Measurements from ENCODE around the gene C1QTNF5.
A peak's percentile ranks its signal among the peaks of the same experiment; 100 is the strongest.

Gene C1QTNF5

DNA sequence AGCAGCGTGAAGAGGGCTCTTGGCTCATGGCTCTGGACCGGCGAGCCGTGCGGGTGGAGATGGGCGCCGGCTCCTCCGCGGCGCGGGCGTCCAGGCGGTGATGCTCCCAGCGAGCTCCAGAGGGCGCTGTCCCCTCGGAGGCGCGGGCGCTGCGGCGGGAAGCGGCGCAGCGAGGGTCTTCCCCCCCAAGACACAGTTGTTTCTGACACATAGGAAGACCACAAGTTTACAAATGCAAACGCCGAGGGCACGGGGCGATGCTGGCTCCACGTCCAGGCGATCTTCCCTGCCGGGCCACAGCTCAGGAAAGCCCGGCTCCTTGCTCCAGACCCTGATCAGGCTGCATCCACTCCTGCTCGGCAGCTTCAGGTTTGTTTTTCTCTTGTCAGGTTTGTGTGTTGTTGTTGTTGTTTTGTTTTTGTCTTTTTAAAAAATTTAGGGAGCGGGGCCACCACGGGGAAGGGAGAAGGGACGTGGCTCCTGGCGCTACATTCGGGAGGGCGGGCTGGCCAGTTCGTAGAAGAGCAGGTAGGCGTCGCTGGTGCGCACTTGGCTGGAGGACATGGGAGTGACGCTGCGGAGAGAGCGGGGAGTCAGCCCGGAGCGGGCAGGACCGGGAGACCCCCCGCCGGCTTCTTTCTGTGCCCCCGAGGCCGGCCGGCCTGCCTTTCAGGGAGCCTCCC is 15.8 kb upstream of the C1QTNF5 start:
- DNase-seq: peak; percentile 56

DNA sequence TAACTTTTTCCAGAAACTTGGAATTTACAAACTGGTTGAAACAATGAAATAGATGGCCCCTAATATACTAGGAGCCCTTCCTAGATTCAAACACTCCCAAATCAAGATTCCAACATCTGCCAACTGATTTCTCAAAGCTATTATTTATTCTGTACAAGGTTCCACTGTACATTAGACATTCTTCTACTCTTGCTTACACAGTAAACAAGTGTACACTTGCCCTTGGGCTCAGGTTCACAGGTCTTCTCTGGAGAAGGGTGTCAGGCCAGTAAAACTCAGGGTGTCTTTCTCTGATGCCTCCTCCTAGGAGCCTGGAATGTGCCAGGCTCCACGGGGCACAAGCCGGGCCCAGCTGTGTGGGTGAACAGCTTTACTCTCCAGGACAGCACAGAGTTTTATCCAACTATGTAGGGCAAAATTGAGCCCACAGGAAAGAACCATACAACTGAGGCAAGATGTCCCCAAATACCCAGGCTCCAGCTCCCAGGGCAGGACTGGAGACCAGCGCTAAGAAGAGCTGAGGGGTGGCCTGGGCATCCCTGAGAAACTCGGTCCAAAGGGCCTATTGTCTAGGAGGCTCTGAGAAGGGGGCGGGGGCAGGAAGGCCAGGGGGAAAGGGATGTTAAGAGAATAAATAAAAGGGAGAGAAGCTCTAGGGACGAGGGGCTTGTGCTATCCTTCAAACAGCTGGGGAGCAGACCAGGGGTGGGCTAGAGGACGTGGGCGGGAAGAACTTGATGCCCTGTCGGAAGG is 14.6 kb upstream of the C1QTNF5 start:
- DNase-seq: no peak

DNA sequence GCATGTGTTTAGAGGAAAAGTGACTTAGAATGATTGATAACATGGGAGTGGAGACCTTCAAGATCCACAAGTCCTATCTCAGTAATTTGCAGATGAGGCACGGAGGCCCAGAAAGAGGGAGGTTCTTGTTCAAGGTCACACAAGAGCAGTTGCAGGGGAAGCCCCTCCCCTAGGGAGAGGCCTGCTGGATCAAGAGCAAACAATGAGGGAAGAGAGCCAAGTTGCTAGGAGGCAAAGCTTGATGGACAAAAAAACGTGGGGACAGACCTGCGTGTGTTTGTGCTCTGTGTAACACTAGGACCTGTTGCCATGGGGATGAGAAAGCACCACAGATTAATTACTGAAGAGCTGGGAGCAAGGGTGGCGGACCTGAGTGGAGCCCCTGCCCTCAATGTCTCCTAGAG is 12.2 kb upstream of the C1QTNF5 start:
- DNase-seq: no peak

DNA sequence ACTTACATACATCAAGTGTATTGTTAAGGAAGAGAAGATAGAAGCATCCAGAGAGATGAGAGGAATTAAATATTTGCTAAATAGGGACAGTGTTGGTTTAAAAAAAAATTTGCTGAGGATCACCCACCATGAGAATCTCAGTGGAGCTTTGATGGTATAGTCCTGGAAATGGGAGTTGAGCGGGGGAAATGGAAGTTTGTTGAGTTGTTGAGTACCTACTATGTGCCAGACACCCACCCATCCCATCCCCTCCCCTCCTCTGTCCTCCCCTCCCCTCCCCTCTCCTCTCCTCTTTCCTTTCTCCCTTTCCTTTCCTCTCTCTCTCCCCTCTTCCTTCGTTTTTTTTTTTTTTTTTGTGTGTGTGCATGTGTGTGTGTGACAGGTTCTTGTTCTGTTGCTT is 10.5 kb upstream of the C1QTNF5 start:
- no peak for DNase-seq

DNA sequence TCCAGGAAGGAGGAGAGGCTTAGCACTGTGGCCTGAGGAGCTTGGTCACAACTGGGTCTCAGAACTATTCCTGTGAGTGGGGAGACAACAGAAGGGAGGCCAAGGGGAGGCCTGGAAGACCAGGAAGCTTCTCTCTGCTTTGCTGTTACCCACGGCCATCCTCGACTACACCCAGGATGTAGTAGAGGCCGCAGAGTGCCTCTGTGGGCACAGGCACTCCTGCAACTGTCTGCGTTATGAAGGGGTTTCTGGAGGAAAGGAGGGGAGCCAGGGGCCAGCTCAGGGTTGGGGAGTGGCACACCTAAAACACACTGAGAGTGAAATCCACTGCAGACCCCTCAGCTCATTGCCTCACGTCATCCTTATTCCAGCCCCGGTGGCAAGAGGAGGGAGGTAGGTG is 9.6 kb upstream of the C1QTNF5 start:
- no peak for DNase-seq

DNA sequence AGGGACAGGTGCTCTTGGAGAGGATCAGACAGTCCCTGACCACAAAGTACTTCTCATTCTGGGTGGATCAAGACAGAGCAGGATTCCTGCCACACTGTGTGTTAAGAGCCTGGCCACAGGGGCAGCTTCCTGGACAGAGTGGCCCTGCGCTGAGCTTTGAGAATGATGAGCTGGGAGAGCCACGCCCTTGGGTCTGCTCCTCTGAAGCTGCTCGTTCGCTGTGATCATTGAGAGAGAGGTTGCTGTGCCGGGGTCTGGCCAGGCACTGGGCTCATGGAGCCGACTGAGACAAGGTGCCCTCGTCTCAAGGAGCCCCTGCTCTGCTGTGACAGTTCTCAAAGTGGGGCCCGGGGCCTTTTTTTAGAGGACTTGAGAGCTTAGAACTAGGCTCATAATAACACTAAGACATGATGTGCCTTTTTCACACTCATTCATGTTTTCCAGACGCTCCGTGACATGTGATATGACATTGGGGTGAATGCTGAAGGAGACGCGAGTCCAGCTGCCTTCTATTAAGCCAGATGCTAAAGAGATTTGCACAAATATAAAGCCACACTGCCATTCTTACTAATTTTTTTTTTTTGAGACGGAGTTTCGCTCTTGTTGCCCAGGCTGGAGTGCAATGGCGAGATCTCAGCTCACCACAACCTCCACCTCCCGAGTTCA is 7.4 kb upstream of the C1QTNF5 start:
- no peak for DNase-seq

DNA sequence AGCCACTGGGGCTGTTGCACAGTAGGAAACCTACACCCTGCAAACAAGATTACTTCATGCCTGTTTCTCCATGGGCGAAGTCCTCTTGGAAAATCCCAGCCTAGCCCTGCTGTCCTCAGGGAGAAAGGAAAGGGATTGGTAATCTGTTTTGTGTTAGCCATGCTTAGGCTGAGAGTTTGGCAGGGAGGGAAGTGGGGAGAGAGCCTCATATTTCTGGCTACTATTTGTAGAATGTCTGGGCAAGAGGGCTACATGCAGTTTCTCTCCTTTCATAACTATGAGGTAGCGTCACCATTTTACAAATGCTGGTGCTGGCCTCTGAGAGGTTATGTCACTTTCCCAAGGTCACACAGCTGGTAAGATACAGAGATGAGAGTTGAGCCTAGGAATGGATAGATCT is 6.6 kb upstream of the C1QTNF5 start:
- DNase-seq: no peak

DNA sequence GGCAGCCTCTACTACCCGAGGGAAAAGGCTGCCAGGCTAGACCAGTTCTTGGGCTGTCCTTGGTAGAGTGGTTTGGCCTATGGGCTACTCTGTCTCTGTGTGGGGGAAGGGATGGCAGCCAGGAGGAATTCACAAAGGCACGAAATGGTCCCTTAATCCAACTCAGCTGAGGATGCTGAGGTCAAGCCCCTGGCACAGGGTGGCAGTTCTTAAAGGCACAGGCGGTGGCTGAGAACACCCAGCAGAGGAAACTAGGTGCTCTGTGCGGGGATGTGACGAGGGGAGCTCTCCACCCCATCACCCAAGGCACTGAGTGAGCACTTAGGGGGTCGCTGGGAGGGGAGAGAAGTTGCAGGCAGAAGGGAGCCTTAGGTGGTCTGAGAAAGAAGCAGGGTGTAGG is 5.9 kb upstream of the C1QTNF5 start, which contains the start of gene MFRP:
Gene MFRP, minus strand, starts transcription at position 101 of the 400 bp plus-strand sequence. CDS start 192 bp downstream, outside the sequence.
- DNase-seq: no peak

DNA sequence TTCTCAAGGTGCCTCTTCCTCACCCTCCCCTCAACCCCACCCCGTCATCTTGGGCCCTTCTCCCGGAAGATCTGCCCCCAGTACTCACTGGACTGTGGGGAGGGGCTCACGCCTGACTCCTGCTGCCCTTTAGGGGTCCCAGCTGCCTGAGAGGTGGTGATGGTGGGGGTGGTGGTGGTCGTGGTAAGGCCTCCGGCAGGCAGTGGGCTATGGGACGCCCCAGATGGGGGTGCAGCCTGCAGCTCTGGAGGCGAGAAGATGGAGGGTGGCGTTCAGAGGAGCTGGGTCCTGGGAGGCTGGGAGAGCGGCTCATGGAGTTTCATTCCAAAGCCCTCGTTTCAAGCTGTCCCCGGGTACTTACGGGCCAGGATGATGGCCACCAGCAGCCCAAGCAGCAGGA is 5.0 kb upstream of the C1QTNF5 start:
- no peak for DNase-seq

DNA sequence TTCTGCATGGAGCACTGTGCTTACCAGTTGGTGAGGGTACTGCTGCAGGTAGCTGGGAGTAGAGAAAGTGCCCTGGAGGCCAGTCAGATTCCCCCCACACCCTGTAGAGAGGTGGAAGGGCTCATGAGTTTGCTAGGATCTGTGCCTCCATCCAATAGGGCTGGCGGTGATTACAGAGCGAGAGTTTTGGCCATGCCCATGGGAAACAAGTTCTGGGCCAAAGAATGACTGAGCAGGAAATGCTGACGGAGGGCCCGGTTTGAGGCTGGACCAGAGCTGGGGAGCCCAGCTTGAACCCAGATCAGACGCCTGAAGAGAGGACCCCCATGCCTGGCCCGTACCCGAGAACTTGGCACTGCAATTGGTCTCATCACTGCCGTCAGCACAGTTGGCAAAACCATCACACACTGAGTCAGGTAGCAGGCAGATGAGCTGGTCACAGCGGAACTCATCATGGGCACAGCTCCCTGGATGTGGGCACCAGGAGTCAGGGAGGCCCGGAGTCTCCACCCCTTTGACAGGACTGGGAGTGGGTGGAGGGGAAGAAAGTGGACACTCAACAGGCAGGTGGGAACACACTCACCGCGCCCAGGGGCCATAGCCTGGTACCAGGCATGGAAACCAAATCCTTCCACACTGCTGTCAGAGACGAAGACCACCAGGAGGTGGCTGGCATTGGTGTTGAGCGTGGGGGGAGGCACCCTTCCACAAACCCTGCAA is 3.8 kb upstream of the C1QTNF5 start:
- no peak for DNase-seq

DNA sequence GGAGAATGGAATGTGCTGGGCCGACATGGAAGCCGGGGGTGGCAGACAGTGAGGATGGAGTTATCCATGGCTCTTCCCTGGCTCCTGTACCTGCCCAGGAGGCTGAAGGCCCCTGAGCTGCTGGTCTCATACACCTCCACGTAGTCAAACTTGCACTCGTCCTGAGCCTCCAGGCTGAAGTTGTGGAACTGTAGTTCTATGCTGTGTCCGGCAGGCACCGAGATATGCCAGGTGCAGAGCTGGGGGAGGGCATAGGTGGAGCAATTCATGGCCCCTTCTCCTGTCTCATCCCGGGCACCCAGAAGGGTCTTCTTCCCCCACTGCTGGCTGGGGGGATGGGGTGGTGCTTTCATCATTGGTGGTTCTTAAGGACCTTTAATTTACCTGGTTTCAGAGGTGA is 3.0 kb upstream of the C1QTNF5 start:
- DNase-seq: no peak

DNA sequence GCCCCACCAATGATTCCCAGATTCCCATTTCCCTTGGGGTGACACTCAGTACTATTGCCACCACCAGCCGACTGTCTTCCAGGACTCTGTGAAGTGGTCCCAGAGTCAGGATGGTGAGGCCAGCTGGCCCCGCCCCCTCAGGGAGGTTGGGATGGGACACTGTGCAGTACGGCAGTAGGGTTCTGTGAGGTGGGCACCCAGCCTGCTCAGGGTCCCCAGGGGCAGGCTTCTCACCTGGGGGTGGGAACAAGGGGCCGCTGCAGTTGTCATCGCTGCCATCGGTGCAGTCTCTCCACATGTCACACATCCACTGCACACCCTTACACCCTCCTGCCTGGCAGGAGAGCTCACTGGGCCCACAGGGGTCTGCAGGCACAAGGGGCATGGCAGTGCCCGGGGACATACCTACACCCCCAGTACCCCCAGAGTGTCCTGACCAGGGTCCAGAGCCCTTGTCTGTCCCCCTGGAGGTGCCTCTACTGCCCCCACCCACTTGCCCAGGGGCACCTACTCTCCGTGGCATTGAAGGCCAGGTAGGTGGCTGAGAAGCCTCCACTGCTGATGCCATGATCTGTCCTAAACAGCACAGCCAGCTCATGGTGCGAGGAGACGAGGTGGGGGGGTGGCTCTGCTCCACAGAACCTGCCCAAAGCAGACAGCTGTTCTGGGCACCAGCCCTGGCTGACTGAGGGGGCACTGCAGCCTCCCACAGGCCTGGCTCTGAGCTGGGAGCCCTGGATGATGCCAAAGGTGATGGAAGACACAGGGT is 1.9 kb upstream of the C1QTNF5 start:
- DNase-seq: no peak

DNA sequence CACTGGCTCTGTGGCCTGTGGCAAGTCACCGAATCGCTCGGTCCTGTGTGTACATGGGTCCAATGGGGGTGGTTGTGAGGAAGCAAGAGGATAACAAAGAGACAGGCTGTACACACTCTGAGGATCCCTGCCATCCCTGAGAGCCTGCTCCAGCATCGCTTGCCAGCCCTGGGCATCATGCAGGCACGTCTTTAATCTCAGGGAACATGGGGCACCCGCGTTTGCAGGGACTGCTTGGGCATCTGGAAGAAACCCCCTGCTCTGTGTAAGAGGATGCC is 1.3 kb upstream of the C1QTNF5 start:
- DNase-seq: no peak

DNA sequence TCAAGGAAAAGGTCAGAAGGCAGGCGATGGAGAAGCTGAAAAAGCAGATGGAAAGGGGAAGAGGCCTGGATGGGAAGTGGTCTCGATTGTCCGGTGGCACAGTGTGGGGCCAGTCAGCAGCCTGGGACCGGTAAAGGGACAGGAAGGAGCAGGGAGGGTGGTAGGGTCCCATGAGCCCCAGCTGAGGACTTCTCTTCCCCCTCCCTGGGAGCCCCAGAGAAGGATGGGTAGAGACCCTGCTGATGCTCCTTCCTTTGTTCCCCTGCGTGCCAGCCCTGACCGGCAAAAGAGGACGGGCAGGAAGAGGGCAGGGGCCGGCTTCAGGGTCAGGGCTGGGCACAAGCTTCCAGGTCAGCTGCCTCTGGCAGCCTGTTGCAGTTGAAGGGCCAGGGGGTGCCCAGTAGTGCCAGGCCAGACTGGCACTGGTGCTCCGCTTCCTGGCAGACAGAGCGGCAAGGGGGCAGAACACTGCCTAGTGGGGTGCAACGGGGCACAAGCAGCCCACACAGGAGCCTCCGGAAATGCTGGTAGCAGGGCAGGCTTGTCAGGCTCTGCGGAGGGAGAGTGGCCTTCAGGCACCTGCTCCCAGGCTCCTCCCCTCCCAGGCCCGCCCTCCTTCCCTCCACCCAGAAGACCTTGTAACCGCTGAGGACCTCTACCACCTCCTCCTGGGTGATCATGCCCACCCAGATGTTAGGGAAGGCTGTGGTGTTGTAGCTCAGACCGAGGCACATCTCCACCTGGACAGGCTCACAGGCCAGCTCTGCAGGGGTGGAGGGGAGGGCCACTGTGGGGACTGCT is 739 bp upstream of the C1QTNF5 start:
- DNase-seq: no peak

DNA sequence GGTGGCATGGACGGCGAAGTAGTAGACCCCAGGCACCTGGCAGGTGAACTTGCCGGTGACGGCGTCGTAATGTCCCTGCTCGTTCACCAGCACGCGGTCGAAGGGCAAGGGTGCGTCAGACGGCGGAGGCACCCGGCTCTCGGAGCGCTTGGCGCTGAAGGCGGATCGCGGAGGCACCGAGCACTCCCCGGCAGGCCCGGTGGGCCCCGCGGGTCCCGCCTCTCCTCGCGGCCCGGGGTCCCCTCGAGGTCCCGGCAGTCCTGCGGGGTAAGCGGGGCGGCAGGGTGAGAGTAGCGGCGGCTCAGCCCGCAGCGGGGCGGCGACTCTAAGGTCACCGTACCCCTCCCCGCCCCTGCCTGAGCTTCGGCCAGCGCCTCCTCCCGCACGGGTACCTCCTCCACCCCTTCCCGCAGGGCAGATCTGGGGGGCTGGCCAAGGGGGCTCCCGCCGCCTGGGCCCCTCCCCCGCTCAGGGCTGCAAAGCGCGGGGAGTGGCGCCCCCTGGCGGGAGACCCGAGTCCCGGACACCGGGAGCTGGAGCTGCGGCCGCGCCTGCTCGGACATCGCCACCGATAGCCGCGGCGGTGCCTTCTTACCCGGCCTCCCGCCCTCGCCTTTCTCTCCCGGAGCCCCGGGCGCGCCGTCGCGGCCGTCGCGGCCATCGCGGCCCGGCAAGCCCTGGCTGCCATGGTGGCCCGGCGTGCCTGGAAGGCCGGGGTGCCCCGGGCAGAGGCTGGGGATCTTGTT is 921 bp downstream of the C1QTNF5 start:
- no peak for DNase-seq

DNA sequence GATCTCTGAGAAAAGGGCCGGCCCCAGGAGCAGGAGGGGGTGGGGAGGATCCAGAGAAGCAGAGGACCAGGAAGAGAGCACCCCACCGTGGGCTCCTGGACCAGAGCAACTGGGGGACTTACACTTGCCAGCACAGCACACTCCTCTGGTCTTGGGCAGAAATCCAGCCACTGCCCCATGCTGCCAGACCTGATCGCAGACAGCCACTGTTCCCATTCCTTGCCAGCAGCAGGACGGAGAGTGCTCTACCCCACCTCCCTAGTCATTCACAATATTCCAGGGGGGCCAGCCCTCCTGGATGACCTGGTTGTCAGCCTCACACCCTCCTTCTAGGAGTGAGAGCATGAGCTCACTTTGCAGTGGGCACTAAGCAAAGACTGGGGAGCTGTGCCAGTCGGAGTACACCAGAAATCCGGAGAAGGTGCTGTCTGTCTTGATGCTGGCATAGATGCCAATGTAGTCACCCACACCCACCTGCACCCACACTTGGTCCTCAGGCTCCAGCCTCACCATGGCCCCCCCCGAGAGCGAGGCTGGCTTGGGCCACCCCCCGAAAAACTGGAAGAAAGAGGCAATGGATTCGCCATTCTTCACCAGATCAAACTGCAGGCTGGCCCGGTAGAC is 1.6 kb downstream of the C1QTNF5 start:
- DNase-seq: no peak

DNA sequence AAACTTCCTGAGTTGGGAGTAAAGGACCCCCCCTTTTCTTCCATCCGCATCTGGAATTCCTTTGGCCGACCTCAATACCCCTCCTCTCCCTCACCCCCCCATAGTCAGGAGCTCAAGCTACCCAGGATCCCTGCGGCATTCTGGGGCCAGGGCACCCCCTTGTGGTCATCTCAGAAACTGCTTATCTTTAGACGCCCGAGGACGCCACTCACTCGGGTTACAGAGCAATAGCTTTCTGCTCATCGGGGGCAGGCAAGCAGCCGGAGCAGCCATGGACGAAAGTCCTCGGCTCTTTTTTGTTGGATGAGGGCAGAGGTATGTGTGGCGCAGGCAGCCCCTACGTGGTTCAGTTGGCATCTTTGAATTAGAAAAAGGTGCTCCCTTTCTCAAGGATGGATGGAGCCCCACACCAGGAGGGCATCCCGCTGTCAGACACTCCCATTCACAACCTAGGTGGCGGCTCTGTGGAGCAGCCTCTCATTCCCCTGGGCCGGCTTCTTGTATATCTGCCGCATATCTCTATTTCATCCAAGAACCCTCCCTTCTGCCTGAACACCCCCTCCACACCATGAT is 2.3 kb downstream of the C1QTNF5 start:
- DNase-seq: peak; percentile 64

DNA sequence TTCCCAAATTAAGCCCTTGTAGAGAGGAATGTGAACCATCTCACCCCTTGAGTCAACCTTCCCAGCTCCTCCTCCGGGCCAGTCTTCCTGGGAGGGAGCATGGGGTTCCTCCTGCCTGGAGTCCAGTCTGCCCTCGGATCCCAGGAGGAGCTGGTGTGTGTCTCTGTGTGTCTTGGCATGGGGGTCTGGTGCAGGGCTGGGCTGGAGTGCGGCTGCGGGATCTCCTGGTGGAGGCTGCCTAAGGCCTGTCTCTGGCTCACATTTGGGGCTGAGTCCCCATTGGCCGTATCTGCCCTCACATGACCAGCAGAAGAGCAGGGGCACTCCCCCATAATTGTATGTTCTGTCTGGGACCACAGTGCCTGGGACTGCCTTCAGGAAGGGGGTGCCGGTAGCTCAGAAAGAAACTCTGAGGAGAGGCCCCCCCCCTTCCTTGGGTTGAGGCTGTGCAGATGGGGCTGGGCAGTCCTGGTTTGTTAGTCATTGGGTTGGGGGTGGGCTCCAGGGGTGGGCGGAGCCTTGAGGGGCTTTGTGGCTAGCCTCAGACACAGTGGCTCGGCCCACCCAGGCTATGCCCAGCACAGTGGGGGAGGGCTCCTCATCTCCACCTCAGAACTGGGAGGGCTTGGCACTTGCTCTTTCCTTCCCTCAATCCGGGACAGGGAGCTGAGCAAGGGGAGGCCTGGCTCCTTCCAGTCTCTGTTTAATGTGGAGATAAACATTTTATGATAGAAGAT is 2.9 kb downstream of the C1QTNF5 start:
- DNase-seq: no peak

DNA sequence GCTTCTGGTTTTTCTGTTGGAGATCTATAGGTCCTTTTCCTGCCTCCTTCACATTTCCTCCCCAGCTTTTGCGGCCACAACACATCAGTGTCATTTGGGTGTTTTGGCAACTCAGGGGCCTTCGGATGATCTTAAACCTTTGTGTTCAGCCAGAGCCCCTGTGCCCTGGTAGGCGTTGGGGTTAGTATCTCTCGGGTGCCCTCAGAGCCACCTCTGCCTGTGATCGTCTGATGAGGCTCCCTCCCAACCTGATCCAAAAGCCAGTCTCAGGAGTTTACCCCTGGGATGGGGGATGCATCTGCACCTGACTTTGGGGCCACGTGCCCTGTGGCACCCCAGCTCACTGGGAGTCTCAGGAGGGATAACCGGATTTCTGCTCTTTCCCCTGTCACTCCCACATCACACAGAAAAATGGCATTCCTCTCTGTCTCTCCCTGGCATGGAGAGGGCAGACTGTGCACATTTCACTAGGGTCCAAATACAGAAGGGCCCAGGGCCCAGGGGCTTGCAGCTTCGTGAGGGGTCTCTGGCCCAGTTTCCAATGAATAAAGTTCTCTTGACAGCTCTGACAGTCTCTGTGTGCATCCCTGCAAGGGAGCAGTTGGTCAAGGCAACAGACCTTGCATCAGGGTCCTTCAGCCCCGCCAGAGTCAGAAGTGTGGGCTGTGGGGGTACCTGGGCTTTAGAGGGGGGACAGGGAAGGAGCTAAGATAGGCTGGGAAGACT is 3.8 kb downstream of the C1QTNF5 start:
- no peak for DNase-seq
